Occipital lobe (tissue), 2 donors: ENCODE results near the gene DRAM1. TPM values are rescaled to one million over a fixed set of nuclear protein-coding genes. Genes with fewer than 3 reads are reported as not detected.
A peak's percentile ranks its signal among the peaks of the same experiment; 100 is the strongest.
"Not testable (repeated sequence)": the region's sequence is repeated elsewhere in the genome, so short reads cannot be mapped to it uniquely, and the experiment has no call there.

Experiments used
- DNase-seq: peaks from one replicate; lab custom pipeline; 2025; lab: John Stamatoyannopoulos, UW
- total RNA-seq: library from RNA; depleted of rRNA; stranded (reverse); fragments of >200 nt; gene quantifications from one replicate; pipeline ENCODE4 v1.2.3, GENCODE V29; 2014

DRAM1 gene, protein sequence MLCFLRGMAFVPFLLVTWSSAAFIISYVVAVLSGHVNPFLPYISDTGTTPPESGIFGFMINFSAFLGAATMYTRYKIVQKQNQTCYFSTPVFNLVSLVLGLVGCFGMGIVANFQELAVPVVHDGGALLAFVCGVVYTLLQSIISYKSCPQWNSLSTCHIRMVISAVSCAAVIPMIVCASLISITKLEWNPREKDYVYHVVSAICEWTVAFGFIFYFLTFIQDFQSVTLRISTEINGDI
- 1.1 TPM for total RNA-seq

DNA sequence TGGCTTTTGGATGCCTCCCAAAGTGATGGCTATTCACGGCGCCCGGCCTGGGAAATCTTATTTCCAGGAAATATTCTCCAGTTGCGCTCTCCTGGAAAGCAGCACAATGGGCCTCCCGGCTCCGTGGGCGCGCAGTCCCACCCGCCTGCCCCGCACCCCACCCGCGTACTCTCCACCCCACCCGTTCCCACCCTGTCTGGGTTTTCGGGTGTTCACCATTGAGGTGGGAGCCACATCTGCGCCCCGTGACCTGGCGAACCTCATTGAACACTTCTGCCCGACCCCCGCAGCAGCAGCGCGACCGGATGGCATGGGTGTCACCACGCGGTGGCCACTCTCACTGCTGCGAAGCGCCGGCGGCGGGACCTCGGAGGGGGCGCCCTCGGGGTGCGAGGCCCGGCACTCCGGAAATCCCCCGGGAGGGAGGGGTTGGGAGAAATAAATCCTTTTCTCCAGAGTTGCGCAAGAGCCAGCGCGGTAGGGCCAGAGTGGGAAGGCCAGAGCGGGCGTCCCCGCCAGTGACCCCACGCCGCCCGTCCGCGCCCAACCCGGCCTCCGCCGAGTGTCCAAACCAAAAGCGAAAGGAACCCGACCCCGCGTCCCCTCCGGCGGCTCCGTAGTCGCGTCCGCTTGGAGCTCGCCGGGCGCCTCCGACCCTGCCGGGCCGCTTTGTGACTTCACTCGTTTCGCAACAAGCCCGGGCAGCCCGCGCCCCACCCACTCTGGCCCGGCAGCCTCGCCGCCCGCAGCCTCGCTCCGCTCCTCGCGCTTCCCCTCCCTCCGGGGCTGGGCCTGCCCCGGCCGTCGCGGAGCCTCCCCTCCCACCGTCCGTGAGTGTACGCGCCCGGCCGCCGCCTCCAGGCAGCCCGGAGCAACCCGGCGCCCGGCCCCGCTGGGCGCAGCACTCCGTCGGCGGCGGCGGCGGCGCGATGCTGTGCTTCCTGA, at the start of gene DRAM1:
TSS of gene DRAM1 (plus strand) at position 720 of the 945 bp plus-strand sequence. CDS start at position 930, 210 bp downstream.
- DNase-seq: peak; percentile 41

DNA sequence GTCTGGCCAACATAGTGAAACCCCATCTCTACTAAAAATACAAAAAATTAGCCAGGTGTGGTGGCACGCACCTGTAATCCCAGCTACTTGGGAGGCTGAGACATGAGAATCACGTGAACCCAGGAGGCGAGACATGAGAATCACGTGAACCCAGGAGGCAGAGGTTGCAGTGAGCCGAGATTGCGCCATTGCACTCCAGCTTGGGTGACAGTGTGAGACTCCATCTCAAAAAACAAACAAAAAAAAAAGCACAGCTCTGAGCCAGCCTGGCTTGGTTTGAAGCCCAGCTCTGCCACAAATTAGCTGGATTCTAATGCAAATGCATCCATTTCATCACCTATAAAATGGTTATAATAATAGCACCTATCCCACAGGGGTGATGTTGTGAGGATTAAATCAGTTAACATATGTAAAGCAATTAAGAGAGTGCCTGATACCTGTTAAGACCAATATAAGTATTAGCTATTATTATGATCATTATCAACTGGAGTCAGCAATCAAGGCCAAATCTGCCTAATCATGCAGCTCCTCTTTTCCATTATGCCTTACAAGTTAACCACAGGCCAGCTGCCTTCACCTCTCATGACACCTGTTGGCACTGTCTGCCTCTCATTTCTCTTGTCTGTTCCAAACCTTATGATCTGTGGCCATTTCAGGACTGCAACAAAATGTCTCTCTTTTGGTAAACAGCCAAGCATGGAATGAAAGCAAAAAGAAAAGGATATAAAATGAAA, 48.8 kb upstream of the DRAM1 start:
- DNase-seq: no peak

DNA sequence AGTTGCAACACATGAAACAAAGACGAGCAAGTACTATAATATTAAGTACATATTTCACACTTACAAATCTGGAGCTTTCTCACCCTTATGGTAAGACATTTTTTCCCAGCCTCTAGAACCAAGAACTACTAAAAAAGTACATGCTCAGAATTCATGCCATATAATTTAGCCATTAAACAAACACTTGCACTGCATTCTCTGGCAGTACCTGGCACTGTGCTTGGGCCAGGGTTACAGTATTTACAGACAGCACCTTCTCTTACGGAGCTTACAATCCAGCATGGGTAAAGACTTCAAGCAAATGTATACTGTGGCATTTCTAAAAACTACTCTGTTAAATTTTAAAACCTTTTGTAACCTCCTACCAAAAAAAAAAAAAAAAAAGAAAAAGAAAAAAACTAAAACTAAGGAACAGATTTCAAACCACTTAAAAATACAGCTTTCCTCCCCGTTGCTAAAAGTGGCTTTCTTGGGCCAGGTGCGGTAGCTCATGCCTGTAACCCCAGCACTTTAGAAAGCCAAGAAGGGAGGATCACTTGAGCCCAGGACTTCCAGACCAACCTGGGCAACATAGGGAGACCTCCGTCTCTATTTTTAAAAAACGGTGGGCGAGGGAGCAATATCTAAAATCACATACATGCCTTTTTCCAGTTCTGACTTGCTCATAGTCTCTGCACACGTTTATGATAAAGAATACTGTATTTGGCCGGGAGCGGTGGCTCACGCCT, 47.6 kb upstream of the DRAM1 start:
- no peak for DNase-seq

DNA sequence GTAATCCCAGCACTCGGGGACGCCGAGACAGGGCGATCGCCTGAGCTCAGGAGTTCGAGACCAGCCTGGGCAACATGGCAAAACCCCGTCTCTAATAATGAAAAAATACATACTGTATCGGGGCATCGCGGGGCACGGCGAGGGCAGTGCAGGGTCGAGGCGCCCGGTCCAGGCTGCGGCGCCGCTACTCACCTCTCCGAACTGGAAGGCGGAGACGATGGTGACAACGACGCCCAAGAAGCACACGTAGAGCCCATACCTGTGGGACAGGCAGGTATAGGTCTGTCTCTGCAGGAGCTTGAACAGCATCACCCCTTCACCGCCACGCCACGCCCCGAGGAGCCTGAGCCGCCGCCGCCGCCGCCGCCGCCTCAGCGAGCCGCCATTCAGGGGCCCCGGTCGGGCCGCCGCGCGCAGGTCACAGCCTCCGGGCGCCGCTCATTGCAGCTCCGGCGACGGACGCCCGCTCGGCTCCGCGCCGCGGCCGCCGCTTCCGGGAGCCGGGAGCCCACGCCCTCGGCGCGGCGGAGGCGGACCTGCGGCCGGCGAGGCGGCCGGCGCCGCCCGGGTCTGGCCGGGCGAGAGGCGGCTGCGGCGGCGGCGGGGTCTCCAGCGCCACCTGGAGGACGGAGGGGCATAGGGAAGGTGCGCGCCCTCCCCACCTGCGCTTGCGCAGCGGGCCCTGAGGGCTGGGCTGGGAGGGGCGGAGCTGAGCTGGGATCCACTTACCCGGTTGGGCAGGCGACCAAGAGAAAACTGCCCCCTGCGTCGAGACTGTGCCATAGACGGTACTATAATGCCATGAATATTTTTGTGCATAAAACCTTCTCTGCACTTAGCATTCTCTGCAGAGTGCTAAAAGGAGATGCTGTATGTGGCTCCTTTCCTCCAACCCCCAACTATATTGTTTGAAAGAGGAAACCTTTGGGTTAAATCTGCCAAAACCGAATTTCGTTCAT, 46.7 kb upstream of the DRAM1 start, which contains the start of gene GNPTAB:
TSS of gene GNPTAB (minus strand) at position 593 of the 959 bp plus-strand sequence. CDS start at position 309, 284 bp downstream.
- peak; percentile 85 for DNase-seq

DNA sequence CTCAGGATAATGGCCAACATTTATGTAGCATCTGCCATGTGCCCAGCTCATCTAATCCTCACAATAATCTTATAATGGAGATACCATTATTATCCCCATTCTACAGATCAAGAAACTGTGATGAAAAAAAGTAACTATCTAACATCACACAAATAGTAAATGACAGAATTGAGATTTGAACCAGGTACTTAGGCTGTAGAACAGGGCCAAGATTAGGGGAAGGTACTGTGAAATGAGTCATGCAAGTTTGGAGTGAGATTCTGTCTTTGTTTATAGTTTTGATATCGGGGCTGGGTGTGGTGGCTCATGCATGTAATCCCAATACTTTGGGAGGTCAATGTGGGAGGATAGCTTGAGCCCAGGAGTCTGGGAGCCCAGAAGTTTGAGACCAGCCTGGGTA, 45.4 kb upstream of the DRAM1 start:
- DNase-seq: no peak

DNA sequence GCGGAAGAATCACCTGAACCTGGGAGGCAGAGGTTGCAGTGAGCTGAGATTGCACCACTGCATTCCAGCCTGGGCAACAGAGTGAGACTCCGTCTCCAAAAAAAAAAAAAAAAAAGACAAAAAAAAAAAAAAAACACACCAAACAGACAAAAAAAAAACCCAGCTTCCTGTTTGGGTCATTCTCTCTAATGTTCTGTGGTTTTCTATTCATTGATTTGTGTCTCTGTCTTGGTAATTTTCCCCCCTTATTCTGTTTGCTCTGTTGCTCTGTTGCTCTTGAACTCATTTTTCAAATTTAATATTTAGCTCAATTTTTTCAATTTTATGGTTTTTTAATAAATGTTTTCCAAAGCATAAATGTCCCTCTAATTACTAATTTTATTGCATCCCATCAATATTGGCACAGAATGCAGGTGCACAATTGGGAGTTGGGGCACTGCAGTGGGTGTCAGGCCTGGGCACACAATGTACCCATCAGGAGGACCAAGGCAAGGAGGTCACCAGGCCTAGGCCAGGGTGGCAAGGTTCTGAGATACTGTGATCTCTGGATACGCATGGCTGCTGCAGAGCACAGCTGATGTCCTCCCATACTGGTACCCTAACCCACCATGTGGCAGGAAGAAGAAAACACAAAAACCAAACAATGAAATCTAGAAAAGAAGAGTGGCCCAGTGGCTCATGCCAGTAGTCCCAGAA, 38.6 kb upstream of the DRAM1 start:
- DNase-seq: no peak

DNA sequence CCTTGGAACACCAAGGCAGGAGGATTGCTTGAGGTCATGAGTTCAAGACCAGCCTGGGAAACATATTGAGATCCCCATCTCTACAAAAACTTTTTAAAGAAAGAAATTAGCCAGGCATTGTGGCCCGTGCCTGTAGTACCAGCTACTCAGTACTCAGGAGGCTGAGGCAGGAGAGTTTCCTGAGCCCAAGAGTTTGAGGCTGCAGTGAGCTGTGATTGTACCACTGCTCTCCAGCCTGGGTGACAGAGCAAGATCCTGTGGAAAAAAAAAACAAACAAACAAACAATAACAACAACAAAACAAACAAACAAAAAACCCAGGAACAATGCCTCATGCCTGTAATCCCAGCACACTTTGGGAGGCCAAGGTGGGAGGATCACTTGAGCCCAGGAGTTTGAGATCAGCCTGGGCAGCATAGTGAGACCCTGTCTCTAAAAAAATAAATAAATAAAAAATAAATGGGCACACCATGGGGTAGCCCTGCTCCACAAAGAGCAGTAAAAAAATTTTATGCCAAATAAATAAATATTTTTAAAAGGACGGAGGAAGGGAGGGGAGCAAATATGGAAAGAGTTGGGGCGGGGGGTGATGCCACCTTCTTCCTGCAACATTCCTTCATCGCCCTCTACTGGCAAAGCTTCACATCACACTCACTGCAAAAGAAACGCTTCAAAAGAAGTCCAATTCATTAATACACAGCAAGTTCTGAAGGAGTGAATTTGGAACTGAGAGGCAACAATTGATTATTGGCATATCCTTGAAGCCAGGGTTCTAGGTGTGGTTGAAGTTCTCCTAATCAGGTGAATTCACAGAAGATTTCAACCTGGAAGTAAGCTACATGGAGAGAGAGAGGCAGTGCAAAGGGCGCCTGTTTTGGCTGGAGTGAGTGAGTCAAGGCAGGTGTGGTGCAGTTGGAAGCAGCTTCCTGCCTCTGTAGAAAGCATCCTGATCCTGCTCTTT, 37.8 kb upstream of the DRAM1 start:
- DNase-seq: peak; percentile 25

DNA sequence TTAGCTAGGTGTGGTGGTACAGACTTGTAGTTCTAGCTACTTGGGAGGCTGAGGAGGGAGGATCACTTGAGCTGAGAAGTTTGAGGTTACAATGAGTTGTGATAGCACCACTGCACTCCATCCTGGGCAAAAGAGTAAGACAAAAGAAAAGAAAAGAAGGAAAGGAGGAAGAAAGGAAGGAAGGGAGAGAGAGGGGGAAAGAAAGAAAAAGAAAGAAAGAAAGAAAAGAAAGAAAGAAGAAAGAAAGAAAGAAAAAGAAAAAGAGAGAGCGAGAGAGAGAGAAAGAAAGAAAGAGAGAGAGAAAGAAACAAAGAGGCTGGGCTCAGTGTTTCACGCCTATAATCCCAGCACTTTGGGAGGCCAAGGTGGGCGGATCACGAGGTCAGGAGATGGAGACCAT, 36.3 kb upstream of the DRAM1 start:
- DNase-seq: no peak

DNA sequence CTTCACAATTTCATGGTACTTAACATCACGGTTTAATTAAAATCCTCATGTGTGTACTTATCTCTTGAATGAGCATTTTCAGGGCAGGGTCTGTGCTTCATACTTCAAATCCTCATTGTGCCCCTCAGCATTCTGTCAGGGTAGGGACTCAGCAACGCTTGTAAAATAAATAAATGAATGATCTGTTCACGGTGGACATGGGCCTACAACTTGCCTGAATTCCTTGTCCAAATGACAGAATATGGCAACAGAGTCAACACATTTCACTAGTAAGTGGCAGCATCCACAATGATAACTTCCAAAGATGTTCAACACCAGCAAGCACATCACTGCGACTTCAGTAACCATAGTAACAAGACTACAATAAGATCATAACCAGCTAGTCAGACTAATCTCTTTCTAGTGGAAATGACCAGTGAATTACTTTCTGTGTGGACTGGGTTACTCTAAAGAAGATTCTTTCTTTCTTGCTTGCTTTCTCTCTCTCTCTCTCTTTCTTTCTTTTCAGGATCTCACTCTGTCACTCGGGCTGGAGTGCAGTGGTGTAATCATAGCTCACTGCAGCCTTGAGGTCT, 32.2 kb upstream of the DRAM1 start:
- DNase-seq: no peak

DNA sequence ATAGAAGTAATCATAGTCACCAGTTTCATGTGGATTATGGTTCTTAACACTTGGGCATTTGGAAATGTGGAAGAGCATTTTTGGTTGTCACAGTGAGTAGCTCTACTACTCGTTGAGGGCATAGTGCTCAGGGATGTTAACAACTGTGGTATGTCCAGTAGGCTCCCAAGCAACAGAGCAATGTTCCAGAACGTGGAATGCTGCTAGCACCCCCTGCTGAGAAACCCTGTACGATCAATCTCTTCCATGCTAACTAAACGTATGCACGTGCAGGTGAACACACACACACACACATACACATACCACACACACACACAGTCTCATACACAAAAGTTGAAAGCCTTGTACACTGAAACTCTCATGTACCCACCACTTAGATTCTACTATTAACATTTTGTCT, 30.1 kb upstream of the DRAM1 start:
- DNase-seq: no peak

DNA sequence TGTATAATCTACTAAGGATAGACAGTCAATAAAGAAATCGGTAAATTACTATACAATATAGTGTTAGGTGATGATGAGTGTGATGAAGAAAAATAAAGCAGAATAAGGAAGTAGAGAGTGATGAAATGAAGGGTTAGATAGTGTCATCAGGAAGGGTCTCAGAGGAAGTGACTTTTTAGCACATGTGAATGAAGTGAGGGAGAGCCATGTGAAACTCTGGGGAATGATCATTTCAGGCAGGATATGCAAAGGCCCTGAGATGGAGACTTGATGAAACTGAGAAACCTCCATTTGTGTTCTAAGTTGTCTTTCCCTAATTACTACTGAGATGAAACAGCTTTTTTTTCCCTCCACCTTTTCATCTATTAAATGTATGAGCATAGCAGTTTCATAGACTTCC, 27.2 kb upstream of the DRAM1 start:
- DNase-seq: no peak

DNA sequence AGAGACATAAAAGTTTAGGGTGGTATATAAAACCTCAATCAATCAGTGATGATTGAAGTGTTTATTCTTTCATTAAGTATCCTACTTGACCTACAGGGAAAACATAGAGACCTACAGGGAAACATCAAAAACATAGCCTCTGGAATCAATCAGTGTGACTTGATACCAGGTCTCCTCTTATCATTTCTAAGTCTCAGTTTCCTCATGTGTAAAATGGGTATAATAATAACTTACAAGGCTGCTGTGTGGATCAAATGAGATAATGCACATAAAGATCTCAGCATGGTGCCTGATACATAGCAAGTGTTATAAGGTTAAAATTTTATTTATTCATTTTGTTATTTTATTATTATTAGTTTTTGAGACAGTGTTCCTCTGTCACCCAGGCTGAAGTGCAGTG, 24.4 kb upstream of the DRAM1 start:
- no peak for DNase-seq

DNA sequence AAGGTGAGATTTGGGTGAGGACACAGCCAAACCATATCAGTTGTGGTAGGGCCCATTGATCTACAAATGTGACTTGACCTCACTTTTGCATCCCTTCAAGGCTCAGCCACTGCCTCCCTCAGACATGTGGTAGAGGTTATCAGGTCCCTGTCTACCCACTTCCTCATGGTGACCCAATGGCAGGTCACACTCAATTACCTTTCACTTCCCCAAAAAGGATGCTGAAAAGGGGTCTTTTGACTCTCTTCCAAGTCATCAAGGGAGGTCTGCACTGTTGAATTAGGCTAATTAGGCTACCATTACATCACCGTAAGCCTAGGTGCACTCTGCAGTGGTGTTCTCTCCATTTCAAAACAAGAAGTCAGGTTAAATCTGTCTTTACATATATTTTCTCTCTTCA, 22.6 kb upstream of the DRAM1 start:
- DNase-seq: no peak

DNA sequence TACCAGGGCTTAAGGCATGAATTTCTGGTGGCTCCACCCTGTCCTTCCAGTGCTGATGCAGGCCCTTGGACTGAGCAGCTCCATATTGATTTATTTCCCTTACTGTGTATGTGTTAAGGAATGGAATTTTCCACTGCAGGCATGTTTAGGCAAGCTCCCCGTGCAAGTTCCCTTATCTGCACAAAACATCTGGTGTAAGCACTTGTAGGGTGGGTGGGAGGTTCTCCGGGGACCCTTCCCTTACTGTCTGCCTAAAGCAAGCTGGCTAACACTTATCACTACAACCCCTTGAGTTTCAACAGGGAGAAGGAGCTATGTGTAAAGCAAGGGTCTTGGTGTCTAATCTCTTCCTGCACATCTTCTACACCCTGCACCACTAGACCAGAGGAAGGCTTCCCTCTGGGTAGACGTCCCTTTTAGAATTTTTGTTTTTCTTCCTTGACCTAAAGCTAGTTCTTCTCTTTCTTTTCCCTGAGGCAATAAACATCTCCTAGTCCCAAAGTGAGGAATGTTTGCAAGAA, 22.0 kb upstream of the DRAM1 start:
- no peak for DNase-seq

DNA sequence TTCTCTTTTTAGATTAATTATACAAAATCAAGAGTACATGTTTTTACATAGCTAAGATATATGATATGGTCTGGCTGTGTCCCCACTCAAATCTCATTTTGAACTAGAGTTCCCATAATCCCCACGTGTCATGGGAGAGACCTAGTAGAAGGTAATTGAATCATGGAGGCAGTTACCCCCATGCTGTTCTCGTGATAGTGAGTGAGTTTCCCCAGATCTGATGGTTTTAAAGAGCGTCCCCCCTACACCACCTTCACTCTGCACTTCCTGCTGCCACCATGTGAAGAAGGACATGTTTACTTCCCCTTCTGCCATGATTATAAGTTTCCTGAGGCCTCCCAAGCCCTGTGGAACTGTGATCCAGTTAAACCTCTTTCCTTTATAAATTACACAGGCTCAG, 21.4 kb upstream of the DRAM1 start:
- DNase-seq: no peak

DNA sequence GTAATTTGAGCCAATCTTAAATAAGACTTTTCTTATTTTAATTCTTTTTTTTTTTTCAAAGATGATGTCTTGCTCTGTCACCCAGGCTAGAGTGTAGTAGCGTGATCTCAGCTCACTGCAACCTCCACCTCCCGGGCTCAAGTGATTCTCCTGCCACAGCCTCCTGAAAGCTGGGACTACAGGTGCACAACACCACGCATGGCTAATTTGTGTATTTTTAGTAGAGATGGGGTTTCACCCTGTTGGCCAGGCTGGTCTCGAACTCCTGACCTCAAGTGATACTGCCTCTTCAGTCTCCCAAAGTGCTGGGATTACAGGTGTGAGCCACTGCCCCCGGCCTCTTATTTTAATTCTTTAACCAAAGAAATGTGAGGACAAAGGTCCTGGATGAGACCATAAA, 20.8 kb upstream of the DRAM1 start:
- not testable (repeated sequence) for DNase-seq

DNA sequence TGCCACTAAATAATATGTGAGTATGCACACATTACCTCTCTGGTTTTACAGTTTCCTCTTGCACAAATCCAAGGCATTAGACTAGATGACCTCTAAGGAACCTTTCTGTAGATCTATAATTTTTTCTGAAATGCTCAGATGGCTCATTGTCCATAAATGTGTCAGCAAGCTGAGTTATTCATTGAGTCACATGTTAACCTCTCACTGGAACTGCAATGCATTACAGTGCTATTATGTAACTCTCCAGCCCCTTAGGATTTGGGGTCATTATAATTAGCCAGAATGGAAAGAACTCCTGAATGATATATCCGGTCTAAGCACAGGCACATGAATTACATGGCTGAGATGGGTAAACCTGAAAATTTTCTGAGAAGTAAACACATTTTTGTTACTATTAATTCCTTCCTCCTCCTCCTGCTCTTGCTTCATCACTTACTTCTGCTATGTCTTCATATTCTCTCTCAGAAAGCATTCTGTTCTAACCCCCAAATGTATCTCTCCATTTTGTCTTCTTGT, 20.3 kb upstream of the DRAM1 start:
- no peak for DNase-seq
